ENCODE measurements around the gene PDK3.

The PDK3 gene

GRCh38 chrX:24550166-24550565 is 85.1 kb downstream of the PDK3 start:
- no peak overlapping the region for H3K4me3 ChIP-seq (ENCODE audit: low read depth, low read length)
- TF ChIP-seq, protein P1, sequence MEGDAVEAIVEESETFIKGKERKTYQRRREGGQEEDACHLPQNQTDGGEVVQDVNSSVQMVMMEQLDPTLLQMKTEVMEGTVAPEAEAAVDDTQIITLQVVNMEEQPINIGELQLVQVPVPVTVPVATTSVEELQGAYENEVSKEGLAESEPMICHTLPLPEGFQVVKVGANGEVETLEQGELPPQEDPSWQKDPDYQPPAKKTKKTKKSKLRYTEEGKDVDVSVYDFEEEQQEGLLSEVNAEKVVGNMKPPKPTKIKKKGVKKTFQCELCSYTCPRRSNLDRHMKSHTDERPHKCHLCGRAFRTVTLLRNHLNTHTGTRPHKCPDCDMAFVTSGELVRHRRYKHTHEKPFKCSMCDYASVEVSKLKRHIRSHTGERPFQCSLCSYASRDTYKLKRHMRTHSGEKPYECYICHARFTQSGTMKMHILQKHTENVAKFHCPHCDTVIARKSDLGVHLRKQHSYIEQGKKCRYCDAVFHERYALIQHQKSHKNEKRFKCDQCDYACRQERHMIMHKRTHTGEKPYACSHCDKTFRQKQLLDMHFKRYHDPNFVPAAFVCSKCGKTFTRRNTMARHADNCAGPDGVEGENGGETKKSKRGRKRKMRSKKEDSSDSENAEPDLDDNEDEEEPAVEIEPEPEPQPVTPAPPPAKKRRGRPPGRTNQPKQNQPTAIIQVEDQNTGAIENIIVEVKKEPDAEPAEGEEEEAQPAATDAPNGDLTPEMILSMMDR (IDR thresholded peaks at IDR 0.05; ENCODE audit: low read depth, low read length) = no peak
- DNase-seq (ENCODE audit: low read depth, low spot score) = no peak
- in situ Hi-C loops (cut with HindIII; ENCODE audit: low sequenced_read_pairs) = no loop called here

DNA sequence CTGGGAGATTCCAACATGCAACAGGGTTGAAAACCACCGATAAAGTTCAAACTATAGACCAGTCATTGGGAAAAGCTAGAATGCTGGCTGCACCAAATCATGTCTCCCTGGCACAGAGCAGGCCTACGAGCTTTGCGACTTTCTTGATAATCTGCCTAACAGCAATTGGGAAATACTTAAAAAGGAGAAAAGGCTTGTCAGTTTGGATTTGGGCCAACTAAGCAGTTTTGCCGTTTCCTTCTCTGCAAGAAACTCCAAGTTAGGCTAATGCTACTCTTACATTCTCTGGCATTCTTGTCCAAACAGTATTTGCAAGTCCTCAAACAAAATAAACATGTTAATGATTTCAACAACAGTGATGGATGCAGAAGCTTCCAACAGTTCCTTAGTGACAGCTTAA is 87.9 kb downstream of the PDK3 start:
- TF ChIP-seq, protein P1 (IDR thresholded peaks at IDR 0.05; ENCODE audit: low read depth, low read length) = no peak
- no peak for DNase-seq (ENCODE audit: low read depth, low spot score)
- in situ Hi-C loops (cut with HindIII; ENCODE audit: low sequenced_read_pairs) = no loop called here
- no peak overlapping the region for H3K4me3 ChIP-seq (ENCODE audit: low read depth, low read length)

DNA sequence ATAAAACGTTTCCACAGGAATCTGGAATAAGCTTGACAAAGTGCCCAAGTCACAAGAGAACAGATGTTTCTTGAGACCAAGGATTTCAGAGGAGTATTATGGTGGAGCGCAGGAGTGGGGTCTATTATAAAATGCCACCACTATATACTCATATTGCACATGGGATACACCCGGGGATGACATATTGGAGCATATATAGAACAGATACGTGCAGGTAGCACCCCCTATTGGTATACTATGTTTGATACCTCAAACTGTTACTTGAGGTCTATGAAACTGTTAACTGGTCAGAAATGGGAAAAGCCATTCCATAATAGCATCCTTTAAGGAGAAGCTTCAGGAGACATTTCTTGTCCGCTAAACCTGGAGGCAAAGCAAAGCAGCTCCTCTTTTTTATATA is 96.0 kb downstream of the PDK3 start:
- no peak for DNase-seq (ENCODE audit: low read depth, low spot score)
- TF ChIP-seq, protein P1 (IDR thresholded peaks at IDR 0.05; ENCODE audit: low read depth, low read length) = no peak
- in situ Hi-C loops (cut with HindIII; ENCODE audit: low sequenced_read_pairs) = no loop called here
- H3K4me3 ChIP-seq (ENCODE audit: low read depth, low read length) = no peak overlapping the region

DNA sequence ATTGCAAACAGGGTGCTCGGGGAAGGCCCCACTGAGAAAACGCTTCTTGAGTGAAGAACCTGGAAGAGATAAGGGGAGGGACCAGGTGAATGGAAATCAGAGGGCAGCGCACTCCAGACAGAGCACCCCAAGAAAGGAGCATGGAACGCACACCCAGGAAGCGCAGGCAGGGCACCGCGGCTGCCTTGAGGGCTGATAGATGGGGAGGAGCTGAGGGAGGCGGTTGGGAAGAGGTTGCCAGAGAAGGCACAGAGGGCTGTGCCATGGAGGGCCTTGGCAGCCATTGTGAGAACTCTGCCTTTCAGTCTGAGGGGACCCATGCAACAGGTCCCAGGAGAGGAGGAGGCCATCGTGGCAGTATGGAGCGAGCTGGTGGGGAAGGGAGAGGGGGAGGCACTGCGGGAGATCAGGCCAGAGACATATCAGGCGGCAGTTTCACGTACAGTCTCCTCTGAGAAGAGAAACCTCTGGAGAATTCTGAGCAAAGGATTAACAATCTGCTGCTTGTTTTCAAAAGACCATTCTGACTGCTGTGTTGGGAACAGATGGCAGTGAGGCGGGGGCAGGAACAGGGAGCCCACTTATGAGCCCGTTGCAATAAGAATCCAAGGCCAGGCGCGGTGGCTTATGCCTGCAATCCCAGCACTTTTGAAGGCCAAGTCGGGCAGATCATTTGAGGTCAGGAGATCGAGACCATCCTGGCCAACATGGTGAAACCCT is 98.4 kb downstream of the PDK3 start:
- no peak for DNase-seq (ENCODE audit: low read depth, low spot score)
- no peak overlapping the region for H3K4me3 ChIP-seq (ENCODE audit: low read depth, low read length)
- in situ Hi-C loops (cut with HindIII; ENCODE audit: low sequenced_read_pairs) = no loop called here
- TF ChIP-seq, protein P1 (IDR thresholded peaks at IDR 0.05; ENCODE audit: low read depth, low read length) = no peak

- DNase-seq (ENCODE audit: low read depth, low spot score) = no peak
- in situ Hi-C loops (cut with HindIII; ENCODE audit: low sequenced_read_pairs) = no loop called here
- TF ChIP-seq, protein P1 (IDR thresholded peaks at IDR 0.05; ENCODE audit: low read depth, low read length) = no peak
- H3K4me3 ChIP-seq (ENCODE audit: low read depth, low read length) = no peak overlapping the region
Measured at GRCh38 chrX:24566240-24566639, 101.2 kb downstream of the PDK3 start.

- TF ChIP-seq, protein P1 (IDR thresholded peaks at IDR 0.05; ENCODE audit: low read depth, low read length) = no peak
- H3K4me3 ChIP-seq (ENCODE audit: low read depth, low read length) = no peak overlapping the region
- DNase-seq (ENCODE audit: low read depth, low spot score) = no peak
- in situ Hi-C loops (cut with HindIII; ENCODE audit: low sequenced_read_pairs) = no loop called here
Measured at GRCh38 chrX:24567169-24567568, 102.1 kb downstream of the PDK3 start.

Measured in astrocyte of the spinal cord (primary cell).